GM21576 (cell line): ENCODE measurements around the gene ADAMTSL2.

ENCODE experiments used
- ATAC-seq: cut with Tn5 transposase; IDR thresholded peaks from one replicate; pipeline ENCODE4 v1.9.1; 2021; ENCODE audit warnings: mild to moderate bottlenecking, moderate library complexity; ENCODE audit not compliant: unreplicated experiment

The ADAMTSL2 gene

DNA sequence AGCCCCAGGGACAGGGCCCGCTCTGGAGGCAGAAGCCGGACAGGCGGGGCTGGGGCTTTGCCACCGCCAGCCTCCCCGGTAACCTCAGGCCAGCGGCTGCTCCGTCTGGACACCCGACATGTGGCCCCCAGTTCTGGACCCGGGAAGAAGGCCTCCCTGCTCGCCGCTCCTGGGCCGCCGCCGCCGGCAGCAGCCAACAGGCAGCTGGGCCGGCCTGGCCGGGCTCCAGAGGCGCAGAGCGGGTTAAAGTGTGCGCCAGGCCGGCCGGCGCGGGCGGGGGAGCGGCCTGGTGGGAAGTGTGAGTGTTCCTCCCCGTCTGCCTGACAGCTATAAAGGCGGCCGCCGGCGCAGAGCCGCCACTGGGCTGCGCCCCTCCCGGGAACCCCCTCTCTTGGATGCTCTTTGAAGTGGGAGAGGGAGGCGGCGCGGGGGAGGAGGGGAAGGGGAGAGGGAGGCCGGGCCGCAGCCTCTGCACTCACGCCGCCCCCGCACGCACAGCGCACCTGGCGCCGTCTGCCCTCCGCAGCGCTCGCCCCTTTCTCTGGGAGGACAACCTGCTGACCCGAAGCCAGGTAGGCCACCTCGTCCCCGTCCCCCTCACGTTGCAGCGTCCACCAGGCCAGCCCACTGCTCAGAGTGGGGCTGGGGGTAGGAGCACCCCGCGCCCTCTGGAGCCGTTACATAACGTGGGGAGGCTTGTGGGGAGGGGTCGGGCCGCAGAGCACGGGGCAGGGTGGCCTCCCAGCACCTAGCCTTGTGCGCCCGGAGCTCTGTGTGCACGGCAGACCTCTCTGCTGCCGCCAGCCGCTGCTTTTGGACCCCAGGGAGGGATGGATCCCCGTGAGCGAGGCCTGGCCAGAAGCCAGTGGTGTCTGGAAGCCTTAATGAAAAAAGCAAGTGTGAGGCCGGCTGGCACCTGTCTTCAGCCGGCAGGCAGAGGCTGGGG is at the start of gene ADAMTSL2:
ADAMTSL2 (plus strand) TSS at position 359 of the 946 bp plus-strand sequence. CDS start 2,009 bp downstream, outside the sequence.
- no peak for ATAC-seq

DNA sequence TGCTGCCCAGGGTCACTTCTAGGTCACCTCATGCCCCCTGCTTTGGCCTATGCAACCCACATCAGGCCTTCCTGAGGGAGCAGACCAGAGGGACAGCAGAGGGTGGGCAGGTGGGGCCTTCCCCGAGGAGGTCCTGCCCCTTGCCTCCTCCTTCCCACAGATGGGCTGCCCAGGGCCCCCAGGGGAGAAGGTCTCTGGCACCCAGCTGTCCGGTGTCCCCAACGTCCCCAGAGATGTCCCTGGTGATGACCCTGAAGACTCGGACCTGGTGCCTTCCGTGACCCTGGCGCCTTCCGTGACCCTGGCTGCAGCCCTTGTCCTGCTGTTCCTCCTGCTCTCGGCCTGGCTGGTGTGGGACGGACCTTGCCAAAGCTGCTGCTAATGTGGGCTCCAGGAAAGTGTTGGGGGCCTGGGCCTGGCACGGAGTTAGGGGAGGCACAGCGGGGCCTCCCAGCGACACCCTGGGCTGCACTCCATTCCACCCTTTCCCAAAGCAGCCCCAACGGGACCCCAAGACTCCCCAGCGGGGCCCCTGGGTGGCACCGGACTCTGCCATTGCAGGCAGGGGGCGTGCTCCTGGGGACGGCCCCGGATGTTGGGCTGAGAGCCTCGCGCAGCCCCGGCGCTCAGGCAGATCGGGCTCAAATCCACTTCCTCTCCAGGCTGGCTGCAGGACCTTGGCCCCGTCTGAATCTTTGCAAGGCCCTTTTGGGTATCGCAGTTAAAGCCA is 48.8 kb upstream of the ADAMTSL2 start:
- no peak for ATAC-seq

DNA sequence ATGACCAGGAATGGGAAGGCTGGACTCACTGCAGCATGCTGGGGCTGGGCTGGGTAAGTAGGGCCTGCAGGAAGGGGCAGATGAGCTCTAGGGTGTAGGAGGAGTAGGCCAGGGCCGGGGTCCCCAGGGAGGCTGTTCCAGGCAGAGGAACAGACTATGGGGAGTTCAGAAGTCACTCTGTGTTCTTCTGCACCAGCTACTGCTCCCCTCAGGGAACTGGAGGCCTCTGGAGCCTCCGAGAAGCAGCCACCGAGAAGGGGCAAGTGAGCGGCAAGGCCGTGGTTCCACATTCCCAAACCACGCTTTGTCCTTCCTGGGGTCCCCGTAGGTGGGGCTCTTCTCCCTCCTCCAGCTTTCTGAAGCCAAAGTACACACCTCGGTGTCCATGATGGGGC is 47.2 kb upstream of the ADAMTSL2 start:
- no peak for ATAC-seq

DNA sequence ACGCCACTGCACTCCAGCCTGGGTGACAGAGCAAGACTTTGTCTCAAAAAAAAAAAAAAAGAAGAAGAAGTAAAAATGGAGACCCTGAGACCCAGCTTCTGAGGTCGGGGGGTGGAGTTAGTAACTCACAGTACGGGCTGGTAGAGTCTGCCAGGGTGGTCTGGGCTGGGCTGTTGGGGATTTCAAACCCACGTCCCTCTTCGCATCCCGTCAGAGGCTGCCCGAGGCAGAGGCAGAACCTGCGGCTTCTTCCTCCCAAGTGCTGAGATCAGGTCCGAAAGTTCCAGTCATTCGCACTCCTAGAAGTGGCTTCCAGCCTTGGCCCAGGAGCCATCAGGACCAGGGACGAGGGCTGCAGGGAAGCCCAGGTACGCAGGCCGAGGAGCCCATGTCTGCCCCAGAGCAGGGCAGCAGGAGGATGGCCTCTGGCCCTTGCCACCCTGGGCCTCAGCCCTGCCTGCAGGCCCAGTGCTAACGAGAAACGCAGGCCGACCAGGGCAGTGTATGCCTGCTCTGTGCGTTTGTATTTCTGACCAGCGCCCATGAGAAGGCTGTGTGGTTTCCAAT is 45.7 kb upstream of the ADAMTSL2 start:
- no peak for ATAC-seq

DNA sequence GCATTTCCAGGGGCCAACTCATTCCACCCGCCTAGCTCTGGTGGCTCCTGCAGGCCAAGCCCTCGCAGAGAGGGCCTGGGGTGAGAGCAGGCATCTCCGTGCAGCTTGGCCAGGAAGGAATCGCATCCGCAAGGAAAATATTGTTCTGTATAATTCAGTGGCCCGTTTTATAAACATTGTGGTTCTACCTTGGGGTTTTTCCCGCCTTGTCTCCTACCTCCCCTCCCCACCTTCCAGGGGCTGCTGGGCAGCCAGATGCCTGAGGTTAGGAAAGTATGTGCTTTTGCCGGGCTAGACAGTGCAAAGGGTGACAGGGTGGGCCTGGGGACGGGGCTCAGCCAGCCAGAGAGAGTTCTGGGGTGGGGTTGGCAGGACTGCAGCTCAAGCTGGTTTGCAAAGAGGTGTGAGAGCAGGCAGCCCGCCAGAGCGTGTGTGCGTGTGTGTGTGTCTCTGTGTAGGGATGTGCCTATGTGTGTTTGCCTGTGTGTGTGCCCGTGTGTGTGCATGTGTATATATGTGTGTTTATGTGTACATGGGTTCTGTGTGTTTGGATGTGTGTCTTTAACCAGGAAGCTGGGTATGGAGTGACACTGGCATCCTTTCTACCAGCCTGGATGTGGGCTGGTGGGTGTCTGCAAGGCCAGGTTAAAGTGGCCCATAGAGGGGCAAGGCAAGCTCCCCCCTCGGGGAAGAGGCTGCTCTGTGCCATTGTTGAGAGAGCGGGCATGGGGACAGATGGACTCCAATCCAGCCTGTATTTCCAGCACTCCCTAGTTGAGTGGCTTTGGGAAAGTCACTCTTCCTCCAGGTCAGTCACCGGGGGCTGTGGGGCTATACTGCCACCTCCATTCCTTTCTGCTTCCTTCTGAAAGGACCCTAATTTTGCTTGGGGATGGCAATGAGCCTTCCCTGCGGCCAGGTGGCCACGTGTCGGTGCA is 45.0 kb upstream of the ADAMTSL2 start:
- ATAC-seq = no peak

DNA sequence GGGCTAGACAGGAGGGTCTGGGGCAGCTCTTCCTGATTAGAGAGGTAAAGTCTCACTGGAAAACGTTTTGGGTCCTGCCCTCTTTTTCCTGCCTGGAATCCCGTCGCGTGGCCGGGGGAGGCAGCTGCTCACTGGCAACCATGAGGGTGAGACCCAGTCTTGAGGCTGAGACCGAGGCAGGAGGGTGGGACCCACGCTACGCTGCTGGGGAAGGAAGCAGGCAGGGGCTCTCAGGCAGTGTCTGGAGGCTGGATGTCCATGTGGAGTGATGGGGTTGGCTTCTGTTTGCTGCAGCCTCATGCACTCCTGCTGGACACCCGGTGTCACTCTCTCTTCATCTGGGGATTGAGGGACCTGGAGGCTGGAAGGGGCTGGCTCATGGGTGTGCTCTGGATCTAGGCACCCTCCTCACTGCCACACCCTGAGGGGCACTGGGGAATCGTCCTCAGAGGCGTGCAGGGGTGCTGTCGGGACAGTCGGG is 44.3 kb upstream of the ADAMTSL2 start:
- no peak for ATAC-seq

DNA sequence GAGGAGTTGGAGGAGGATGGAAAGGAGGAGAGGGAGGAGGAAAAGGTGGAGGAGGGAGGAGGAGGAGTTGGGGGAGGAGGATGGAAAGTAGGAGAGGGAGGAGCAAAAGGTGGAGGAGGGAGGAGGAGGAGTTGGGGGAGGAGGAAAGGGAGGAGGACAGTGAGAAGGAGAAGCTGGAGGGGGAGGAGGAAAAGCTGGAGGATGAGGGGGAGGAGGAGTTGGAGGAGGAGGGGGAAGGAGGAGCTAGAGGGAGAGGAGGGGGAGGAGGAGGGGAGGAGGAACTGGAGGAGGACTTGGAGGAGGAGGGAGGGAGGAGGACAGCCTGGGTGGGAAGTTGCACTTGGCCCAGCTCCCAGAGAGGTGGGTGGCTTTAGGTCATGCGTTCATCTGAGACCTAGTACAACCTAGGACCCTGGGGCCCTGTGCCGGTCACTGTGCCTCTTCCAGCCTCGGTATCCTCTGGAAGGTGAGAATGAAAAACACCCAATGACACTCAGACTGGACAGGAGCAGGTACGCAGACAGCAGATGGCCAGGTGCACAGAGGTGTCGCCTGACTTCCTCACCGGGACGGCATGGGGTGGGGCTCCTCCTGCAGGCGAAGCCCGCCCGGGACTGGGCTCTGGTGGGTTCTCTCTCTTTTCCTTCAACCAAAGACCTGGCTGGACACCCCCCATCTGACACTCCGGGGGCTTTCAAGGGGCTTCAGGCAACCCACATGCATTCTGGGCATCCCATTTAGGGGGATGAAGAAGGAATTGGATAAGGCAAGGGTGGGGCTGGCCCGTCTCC is 43.4 kb upstream of the ADAMTSL2 start:
- no peak for ATAC-seq

DNA sequence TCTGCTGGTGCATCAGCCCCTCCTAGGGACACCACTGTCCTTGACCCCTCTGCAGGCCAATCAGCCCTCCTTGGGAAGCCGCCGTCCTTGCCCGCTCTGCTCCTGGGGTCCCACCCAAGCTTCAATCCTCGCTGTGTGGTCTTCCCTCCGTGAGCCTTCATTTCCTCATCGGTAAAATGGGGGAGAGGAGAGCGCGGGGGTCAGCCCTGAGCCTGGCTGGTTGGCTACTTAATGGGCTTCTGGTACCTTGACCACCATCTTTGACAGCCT is 42.9 kb upstream of the ADAMTSL2 start:
- no peak for ATAC-seq

DNA sequence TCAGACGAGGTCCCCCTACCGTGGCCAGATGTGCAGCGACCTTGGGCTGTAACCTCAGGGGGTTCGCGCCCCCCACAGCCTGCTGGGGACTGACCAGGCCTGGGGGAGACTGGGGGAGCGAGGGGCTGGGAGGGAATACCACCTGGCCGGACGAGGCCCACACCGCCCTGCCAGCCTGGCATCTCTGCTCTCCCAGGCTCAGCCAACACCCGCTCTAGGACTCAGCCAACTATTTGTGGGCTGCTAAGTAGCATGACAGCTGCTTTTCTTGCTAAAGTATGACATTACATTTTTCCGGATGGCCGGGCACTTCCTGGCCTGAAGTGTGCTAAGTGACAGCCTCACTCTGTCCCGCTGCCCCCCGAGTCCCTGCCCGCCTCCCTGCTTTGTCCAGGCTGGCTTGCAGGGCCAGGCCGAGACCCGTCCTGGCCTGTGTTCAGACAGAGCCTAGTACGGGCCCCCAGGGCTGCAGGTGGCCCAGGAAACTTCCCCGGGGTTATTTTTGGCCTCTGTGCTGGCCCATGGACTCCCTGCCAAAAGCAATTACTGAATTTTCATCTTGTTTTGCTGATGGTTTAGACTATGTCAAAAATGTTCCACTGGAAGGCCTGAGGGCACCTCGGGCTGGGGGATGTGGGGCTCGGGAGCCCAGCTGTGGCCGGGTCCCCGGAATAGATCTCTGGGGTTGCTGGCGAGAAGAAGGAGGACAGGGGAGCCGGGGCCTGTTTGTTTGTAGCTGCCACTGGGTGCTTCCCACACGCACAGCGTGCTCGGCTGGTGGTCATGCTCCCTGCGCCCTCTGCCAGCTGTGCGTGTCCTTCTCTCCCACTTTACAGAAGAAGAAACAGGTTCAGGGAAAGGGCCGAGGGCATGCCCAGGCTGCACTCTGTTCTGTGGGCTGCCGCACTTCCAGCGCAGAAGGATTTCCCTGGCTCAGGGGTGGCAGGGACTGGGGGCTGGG is 42.2 kb upstream of the ADAMTSL2 start:
- no peak for ATAC-seq

DNA sequence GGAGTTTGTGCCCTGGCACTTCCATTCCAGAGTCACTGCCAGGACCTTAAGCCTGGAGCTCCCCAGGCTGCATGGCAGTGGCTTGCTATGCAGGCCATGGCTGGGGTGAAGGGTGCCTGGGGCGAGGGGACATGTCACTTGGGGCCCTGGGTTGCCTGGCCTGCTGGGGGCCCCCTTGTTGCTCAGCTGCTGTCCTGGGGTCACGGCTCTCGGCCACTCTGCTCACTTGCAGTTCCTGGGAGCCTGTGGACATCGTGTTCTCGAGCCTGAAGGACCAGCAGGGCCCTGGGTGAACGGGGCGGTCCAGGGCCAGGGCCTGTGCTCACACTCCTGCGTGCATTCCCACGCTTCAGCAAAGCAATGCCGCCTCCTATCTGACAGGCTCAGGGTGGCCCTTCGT is 41.1 kb upstream of the ADAMTSL2 start:
- ATAC-seq = no peak

DNA sequence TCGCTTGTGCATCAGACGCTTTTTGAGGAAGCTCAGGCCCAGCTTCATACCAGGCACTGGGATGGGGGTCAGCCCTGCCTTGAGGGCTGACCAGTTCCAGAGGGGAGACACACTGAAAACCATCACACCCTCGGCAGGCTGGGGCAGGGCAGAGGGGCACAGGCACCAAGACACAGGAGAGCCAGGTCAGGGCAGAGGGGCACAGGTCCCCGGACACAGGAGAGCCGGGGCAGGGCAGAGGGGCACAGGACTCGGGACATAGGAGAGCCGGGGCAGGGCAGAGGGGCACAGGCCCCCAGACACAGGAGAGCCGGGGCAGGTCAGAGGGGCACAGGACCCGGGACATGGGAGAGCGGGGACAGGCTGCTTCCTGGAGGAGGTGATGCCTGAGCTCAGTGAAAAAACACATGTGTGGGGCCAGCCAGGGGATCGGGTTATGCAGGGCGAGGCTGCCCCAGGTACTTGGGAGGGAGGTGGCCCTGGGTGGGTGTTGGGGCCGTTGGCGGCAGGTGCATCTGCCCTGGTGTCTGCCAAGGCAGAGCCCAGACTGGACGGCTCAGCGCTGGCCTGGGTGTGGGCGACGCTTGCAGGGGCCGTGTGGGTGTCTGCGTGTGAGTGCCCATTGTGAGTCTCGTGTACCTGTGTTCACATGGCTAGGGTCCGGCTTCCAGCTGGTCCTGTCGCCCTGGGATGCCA is 40.5 kb upstream of the ADAMTSL2 start:
- no peak for ATAC-seq

DNA sequence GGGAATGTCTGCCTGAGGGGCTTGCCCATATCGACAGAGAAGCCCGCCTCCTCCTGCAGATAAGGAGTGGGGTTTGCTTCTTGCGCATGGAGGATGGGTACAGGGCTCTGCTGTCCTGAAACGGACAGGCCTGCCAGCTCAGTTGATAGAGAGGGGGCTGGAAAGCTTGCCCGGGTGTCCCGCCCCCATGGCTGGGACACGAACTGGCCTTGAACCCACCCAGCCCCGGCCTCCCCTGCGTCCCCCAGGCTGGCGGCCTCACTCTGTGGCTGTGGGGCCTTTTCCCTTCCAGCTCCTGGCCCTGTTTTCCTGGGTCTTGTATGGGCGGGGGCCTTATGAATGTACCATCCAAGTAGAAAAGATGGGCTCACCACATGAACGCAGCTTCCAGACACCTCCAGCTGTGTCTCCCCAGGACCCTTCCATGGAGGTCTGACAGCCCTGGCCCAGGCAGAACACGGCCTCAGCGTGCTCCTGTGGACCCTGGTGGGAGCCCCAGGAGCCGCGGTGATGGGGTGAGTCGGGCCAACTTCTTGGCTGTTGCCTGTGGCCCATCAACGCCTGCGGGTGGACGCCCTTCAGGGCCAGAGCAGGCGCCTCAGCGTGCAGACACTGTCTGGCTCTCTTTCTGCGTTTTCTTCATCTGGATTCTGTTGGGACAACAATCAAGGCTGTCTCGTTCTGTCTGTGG is 39.7 kb upstream of the ADAMTSL2 start:
- ATAC-seq = no peak

DNA sequence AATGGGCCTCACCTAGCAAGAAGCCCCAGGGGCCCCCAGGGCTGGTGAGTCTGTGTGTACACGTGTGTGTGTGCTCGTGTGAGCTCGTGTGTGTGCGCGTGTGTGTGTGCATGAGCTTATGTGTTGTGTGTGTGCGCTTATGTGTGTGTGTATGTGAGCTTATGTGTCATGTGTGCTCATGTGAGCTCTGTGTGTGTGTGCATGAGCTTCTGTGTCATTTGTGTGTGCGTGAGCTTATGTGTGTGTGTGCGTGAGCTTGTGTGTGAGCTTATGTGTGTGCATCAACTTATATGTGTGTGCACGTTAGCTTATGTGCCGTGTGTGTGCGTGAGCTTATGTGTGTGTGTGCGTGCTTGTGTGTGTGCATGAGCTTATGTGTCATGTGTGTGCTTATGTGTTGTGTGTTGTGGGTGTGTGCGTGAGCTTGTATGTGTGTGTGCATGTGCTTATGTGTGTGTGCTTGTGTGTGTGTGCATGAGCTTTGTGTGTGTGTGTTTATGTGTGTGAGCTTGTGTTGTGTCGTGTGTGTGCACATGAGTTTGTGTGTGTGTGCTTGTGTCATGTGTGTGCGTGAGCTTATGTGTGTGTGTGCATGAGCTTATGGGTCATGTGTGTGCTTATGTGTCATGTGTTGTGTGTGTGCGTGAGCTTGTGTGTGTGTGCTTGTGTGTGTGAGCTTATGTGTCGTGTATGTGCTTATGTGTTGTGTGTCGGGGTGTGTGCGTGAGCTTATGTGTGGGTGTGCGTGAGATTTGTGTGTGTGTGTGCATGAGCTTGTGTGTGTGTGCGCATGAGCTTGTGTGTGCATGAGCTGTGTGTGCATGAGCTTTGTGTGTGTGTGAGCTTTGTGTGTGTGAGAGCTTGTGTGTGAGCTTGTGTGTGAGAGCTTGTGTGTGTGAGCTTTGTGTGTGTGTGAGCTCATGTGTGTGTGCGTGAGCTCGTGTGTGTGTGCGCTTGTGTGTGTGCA is 38.9 kb upstream of the ADAMTSL2 start:
- no peak for ATAC-seq

DNA sequence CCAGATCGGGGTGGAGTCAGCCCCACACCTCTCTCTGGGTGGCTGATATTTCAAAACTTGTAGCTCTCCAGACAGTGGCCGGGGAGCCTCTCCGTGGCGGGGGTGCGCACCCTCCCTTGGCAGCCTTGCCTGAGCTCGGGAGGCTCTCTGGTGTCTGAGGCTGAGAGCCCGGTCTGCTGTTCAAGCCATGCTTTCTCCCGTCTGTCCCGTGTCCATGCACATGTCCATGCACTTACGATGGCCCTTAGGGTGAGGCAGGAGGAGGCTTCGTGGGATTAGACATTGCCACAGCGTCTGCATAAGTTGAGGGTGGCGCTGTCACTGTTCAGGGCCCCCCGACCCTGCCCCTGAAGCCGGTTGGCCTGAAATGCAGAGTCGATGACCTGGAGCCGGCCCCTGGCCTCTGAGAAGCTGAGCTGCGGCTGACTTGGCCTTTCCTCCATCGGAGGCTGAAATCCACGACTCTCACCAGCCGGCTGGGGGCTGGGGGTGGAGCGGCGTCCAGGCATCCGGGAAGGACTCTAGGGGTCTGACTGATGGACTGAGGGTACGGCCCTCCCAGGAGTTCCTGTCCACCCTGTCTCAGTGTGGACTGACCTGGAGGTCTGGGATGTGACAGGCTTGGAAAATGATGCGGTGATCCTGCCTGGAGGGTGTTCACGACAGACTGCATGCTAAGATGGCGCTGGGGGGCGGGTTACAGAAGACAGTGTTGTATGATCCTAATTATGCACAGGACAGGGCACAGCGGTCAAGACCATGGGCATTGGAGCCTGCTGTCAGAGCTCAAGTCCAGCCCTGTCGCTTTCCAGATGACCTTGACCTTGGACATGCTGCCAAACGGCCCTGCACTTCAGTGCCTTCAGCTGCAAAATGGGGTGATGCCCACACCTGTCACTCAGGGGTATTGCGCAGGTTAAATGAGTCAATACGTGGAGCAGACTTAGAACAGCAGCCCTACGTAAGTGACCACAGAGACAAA is 37.4 kb upstream of the ADAMTSL2 start:
- ATAC-seq = no peak
